Activated naive CD4-positive, alpha-beta T cell treated with anti-CD3 and anti-CD28 coated beads, Interleukin-2, amount 10 ng/mL, durations not matched to agents 7 days and 5 days (primary cell): ENCODE data around the gene TENM4.

Experiments used
- CTCF ChIA-PET: fragments of 350-600 bp; sonication (Branson Sonifier 250); formaldehyde crosslinking; loops from one replicate; lab custom pipeline; 2021; ENCODE audit warnings: antibody characterized with exemption; lab: Charles Lee
- DNase-seq: peaks from one replicate; pipeline ENCODE4 v3.0.0-alpha.2; 2020
- H3K27ac Mint-ChIP-seq: one replicate; pipeline ENCODE4 v1.8.0; 2021; ENCODE audit warnings: mild to moderate bottlenecking, moderate library complexity, mixed read lengths
- H3K27me3 Mint-ChIP-seq: one replicate; pipeline ENCODE4 v1.8.0; 2021; ENCODE audit warnings: mild to moderate bottlenecking, mixed read lengths
- H3K36me3 Mint-ChIP-seq: one replicate; pipeline ENCODE4 v1.8.0; 2021; ENCODE audit warnings: mixed read lengths
- H3K4me1 Mint-ChIP-seq: one replicate; pipeline ENCODE4 v1.8.0; 2021; ENCODE audit warnings: mixed read lengths
- H3K4me3 Mint-ChIP-seq: one replicate; pipeline ENCODE4 v1.8.0; 2021; ENCODE audit warnings: mild to moderate bottlenecking, moderate library complexity, mixed read lengths
- H3K9me3 Mint-ChIP-seq: one replicate; pipeline ENCODE4 v1.8.0; 2021; ENCODE audit warnings: mixed read lengths

Gene TENM4

DNA sequence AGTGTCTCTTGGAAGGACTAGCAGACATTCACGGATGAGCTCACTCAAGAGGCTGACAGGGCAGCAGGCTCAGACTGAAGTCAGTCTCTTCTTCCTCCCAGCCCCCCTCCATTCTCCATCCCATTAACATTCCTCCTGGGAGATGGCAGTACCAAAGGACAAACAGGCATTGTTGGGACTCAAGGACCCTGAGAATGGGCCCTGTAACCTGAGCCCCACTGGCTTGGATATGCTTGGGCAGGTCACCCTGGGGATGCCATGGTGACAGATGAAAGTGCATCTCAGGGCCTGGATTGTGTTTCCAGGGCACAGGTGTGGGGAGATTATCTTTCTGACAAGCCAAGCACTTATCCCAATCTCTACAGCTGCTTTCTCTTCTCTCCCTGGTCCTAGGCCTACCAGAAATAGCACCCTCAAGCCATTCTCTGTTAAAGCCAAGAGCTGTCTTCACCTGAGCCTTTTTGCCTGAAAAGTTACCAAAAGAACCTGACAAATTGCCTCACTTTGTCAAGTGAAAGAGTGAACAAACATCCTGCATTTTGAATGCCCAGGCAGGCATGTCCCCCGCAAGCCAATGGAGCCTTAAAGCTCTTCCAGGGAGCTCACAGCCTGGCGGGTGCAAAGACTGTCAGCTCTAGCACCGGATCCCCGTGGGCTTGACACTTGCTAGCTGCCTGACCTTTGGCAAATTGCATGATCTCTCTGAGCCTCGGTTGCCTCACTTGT, 500.2 kb downstream of the TENM4 start:
- no peaks in the 10 kb centered on the region for H3K36me3 Mint-ChIP-seq
- no peak overlapping the region for H3K27ac Mint-ChIP-seq
- H3K4me1 Mint-ChIP-seq = no peaks in the 10 kb centered on the region
- H3K27me3 Mint-ChIP-seq = peaks cover 3% of the 10 kb centered on the region
- DNase-seq = no peak
- no peaks in the 10 kb centered on the region for H3K9me3 Mint-ChIP-seq
- no peak overlapping the region for H3K4me3 Mint-ChIP-seq
- CTCF ChIA-PET = no interaction called here

DNA sequence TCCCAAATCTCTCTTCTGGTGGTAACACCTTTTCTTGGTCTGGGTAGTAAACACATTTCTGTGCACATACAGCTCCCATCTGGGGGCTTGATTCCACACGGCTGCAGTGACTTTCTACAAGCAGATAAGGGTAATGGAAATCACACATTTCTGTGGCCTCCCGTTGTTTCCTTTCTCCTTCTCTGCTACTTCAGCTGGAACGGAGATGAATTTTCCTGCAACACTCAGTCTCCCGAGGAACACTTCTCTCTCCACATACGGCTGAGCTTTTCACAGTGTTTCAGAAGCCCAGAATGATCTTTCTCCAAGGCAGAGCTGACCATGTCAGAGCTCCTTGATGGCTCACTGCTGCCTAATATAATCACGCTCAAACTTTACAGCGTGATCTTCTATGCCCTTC, 501.9 kb downstream of the TENM4 start:
- H3K4me1 Mint-ChIP-seq = no peaks in the 10 kb centered on the region
- H3K27me3 Mint-ChIP-seq = peaks cover 3% of the 10 kb centered on the region
- H3K36me3 Mint-ChIP-seq = no peaks in the 10 kb centered on the region
- H3K27ac Mint-ChIP-seq = no peak overlapping the region
- DNase-seq = no peak
- no peaks in the 10 kb centered on the region for H3K9me3 Mint-ChIP-seq
- CTCF ChIA-PET = no interaction called here
- H3K4me3 Mint-ChIP-seq = no peak overlapping the region

DNA sequence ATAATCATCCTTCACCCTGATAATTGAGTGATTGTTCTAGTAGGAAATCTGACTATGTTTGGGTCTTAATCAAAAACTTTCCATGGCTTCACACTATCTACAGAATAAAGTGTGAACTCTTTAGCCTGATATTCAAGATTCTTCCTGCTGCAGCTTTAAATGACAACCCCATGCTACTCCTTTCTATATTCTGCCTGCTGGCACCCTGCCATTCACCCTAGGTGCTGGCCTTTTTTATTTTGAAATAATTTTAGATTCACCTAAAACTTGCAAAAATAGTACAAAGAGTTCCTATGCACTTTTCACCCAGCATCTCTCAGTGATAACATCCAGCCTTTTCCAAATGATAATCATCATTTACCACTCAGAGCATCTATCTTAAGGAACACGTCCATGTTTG, 502.8 kb downstream of the TENM4 start:
- no peak overlapping the region for H3K27ac Mint-ChIP-seq
- DNase-seq = no peak
- no peaks in the 10 kb centered on the region for H3K36me3 Mint-ChIP-seq
- peaks cover 2% of the 10 kb centered on the region for H3K27me3 Mint-ChIP-seq
- H3K4me1 Mint-ChIP-seq = no peaks in the 10 kb centered on the region
- CTCF ChIA-PET = no interaction called here
- H3K9me3 Mint-ChIP-seq = no peaks in the 10 kb centered on the region
- no peak overlapping the region for H3K4me3 Mint-ChIP-seq

DNA sequence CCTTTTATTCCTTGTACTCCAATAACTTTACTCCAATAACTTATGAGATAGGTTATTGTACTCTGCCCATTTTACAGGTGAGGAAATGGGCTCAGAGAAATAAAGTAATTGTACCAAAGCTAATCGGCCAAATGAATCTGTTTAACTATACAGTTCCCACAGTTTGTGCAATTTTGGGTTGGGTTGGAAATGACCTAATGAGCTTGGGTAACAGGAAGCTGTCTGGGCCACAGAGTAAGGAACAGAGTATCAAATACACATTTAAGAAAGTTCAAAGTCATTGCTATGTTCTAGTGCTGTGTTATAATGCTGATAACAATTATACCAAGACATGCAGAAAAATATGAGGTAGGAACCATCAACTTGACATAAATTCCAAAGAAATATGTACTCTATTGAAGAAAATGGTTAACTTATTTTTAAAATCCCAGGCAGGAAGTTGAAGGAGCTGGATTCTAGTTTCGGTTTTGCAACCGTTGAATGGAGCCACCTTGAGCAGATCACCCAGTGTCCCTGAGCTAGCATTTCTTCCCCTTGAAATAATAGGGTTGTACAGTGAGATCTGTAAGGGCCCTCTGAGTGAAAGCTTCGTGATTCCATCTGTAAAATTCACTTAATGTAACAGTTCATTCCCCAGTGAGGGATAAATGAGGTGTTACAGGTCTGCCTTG, 505.3 kb downstream of the TENM4 start:
- DNase-seq = no peak
- CTCF ChIA-PET = interaction anchor here (0.8 kb wide), 1 partner anchor 165 kb away, joined by 3 read pairs; no protein-coding TSS in a partner anchor
- Mint-ChIP-seq H3K4me3 (no peak overlapping the region), H3K27me3 (no peaks in the 10 kb centered on the region), H3K4me1 (no peaks in the 10 kb centered on the region), H3K27ac (no peak overlapping the region), H3K9me3 (no peaks in the 10 kb centered on the region), H3K36me3 (no peaks in the 10 kb centered on the region)

DNA sequence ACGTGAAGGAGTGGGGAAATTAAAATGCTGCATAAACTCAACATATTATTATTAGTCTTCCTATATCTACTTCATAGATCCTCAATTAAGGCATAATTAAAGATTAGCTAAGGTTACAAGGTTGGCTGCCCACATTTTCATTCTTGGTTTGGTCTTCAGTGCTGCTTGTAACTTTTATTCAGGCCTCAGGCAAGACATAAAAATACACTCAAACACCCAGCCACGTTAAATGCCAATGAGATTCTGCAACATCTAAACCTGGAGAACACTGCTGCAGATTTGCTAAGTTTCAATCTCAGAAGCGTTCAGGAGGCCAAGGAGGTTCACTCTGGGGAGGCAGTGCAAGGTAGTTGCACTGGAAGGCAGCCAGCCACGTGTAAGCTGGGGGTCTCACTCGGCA, 507.5 kb downstream of the TENM4 start:
- Mint-ChIP-seq H3K4me1 (no peaks in the 10 kb centered on the region), H3K4me3 (no peak overlapping the region), H3K9me3 (no peaks in the 10 kb centered on the region), H3K27me3 (peaks cover 5% of the 10 kb centered on the region), H3K36me3 (no peaks in the 10 kb centered on the region), H3K27ac (no peak overlapping the region)
- DNase-seq = no peak
- CTCF ChIA-PET = interaction anchor here (0.6 kb wide), 1 partner anchor 1055 kb away, joined by 4 read pairs; no protein-coding TSS in a partner anchor

DNA sequence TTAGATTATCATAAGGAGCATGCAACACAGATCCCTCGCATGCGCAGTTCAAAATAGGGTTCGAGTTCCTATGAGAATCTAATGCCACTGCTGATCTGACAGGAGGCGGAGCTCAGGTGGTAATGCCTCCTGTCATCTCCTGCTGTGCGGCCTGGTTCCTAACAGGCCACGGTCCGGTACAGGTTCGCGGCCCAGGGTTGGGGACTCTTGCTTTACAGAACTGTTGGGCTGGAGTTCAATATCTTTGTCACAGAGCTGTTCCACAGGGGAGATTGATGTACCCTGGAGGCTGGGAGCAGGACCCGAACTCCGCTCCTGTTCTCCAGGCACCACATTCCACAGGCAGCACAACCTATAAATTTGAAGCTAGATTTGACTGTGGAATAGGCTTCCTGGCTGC, 508.1 kb downstream of the TENM4 start:
- no peaks in the 10 kb centered on the region for H3K4me1 Mint-ChIP-seq
- no peak overlapping the region for H3K4me3 Mint-ChIP-seq
- CTCF ChIA-PET = interaction anchor here (0.6 kb wide), 1 partner anchor 1054 kb away, joined by 4 read pairs; no protein-coding TSS in a partner anchor
- H3K9me3 Mint-ChIP-seq = no peaks in the 10 kb centered on the region
- no peak overlapping the region for H3K27ac Mint-ChIP-seq
- H3K36me3 Mint-ChIP-seq = no peaks in the 10 kb centered on the region
- no peak for DNase-seq
- peaks cover 5% of the 10 kb centered on the region for H3K27me3 Mint-ChIP-seq

DNA sequence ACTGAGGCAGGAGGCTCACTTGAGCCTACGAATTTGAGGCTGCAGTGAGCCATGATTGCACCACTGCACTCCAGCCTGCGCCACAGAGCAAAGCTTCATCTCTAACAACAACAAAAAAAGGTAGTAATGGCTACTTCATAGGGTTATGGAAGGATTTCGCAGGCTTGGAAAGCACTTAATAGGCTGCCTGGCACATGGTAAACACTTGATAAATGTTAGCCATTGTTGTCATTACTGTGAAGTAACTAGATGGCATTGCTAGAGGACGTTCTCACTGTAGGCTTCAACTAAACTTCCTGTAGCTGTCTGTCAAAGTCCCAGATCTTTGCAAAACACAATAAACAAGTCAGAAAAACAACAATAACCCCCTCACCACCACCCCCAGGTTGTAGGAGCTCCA, 508.9 kb downstream of the TENM4 start:
- H3K27ac Mint-ChIP-seq = no peak overlapping the region
- H3K27me3 Mint-ChIP-seq = peaks cover 5% of the 10 kb centered on the region
- H3K36me3 Mint-ChIP-seq = no peaks in the 10 kb centered on the region
- CTCF ChIA-PET = no interaction called here
- DNase-seq = no peak
- H3K4me1 Mint-ChIP-seq = no peaks in the 10 kb centered on the region
- H3K4me3 Mint-ChIP-seq = no peak overlapping the region
- no peaks in the 10 kb centered on the region for H3K9me3 Mint-ChIP-seq

DNA sequence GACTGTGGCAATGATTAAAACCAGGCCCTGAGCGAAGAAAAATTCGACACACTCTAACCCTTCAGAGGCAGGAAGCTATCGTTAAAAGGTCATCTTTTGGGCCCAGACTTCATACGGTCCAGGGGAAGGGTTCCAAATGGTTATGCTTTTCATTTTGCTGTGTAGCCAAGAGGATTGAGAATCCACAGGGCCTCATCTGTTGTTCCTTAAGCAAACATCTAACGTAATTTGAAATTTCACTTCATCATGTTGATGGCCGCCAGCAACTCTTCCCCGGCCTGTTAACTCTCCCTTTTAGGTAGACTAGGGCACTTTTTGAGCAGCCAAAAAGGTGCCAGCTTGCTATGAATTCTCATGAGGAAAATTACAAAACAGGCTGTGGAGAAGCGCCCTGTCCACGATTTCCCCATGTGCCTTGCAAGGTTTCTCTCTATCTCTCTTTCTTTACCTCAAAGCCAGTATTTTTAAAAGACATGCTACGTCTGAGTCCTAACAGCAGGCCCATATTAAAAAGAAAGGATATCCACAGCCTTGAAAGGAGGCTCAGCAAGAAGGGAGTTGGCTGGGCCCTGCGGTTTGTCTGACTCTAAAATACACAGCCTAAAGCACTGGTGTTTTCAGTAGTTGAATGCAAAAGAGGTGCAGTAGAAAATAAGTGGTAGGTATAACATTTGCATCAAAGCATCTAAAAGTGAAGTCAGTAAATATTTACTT, 509.9 kb downstream of the TENM4 start:
- Mint-ChIP-seq H3K9me3 (no peaks in the 10 kb centered on the region), H3K4me1 (no peaks in the 10 kb centered on the region), H3K4me3 (no peak overlapping the region), H3K36me3 (no peaks in the 10 kb centered on the region), H3K27me3 (peaks cover 5% of the 10 kb centered on the region), H3K27ac (no peak overlapping the region)
- CTCF ChIA-PET = no interaction called here
- no peak for DNase-seq

DNA sequence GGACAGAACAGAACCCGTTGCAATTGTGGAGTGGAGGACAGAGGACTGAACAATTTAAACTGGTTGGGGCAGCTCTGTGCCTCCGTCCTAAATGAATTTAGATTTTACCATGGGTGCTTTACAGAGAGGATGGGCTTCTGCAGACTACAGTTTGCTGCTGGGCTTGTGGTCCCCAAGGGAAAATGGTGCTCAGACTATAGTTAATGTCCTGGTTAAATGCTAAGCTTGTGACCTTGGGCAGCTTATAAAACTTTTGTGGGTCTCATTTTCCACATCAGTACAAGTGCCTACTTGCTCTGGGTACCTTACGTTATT, 511.0 kb downstream of the TENM4 start:
- H3K9me3 Mint-ChIP-seq = no peaks in the 10 kb centered on the region
- H3K27ac Mint-ChIP-seq = no peak overlapping the region
- CTCF ChIA-PET = no interaction called here

DNA sequence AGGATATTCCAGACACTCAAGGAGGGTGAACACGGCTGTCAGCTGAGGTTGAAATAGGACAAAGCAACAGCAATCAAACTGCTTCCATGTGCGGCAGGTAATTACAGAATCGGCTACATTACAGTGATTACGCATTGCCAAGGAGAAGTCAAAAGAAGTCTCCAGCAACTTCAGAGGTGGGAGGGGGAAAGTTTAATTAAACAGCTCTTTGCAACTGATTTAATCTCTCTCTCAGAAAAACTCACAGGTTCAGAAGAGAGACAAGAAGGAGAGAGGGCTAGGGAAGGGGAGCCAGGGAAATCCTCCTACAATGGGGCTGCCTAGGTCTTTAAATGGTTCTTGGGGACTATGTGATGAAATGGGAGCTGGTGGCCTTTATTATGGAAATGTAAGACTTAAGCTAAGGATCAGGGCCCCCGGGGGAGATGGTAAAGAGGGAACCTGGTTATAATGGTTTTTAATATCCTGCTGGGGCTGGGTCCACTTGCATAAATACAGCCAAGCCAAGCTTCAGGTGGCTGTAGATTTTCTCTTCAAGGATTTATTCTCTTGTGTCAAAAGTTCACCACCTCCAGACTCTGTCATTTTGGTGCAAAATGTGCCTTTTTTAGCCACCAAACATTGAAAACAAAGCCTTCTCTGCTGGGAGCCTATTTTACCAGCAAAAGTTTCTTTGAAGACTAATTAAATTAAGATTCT, 511.5 kb downstream of the TENM4 start:
- Mint-ChIP-seq H3K36me3 (no peaks in the 10 kb centered on the region), H3K4me3 (no peak overlapping the region), H3K9me3 (no peaks in the 10 kb centered on the region), H3K27me3 (peaks cover 5% of the 10 kb centered on the region), H3K4me1 (no peaks in the 10 kb centered on the region), H3K27ac (no peak overlapping the region)
- CTCF ChIA-PET = no interaction called here
- no peak for DNase-seq

More for the DNA sequence above, 511.0 kb downstream of the TENM4 start:
- no peaks in the 10 kb centered on the region for H3K36me3 Mint-ChIP-seq
- no peak overlapping the region for H3K4me3 Mint-ChIP-seq
- H3K4me1 Mint-ChIP-seq = no peaks in the 10 kb centered on the region
- peaks cover 5% of the 10 kb centered on the region for H3K27me3 Mint-ChIP-seq
- no peak for DNase-seq

DNA sequence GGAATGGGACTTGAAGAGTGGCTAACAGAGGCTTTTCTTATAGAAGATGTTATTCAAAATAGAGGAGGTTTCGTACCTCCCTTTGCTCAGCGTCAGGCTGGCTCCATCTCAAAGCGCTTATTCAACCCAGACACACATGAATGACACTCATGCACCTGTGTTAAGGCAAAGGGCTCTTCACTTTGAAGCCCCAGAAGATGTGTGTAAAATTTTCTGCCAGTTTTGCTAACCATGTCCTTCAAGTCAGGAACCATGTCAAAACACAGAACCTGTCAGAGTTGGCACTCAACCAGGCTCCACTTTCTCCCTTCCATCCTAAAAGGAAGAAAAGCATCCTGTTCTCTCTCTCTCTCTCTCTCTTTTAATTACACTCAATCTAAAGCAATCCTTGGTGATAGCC, 513.3 kb downstream of the TENM4 start:
- Mint-ChIP-seq H3K4me3 (no peak overlapping the region), H3K9me3 (no peaks in the 10 kb centered on the region)

DNA sequence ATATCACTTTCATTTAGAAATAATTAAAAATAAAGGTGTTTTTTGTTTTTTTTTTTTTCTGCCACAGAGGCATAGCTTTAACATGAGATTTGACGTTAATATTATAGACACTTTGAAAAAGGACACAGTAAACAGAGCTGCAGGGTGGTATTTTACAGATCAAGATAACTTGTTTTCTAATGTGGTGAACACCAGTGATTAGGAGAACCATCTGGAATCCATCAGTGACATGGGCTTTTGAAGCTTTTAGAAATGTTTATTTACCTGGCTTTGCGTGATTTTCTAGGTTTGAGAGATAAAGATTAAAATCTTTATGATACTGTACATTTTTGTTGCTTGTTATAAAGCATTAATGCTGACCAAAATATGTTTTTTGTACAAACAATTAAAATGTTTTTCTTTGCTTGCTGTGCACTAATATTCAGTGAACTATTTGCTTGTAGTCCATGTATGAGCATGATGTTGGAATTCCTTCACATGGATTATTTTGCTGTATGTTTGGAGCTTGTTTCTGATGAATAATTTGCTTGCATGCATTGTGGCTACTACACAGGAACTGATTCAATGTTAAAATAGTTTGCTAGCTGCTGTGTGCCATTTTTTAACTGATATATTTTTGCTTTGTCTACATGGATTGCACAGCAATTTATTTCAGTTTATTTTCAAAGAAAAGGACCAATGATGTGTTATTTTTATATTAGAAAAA, 514.0 kb downstream of the TENM4 start:
- no peak for DNase-seq
- H3K9me3 Mint-ChIP-seq = no peaks in the 10 kb centered on the region
- H3K36me3 Mint-ChIP-seq = no peaks in the 10 kb centered on the region
- CTCF ChIA-PET = no interaction called here
- H3K4me3 Mint-ChIP-seq = no peak overlapping the region
- H3K27ac Mint-ChIP-seq = no peak overlapping the region
- peaks cover 5% of the 10 kb centered on the region for H3K27me3 Mint-ChIP-seq
- no peaks in the 10 kb centered on the region for H3K4me1 Mint-ChIP-seq

More for the DNA sequence above, 513.3 kb downstream of the TENM4 start:
- no peak overlapping the region for H3K27ac Mint-ChIP-seq
- DNase-seq = no peak
- no peaks in the 10 kb centered on the region for H3K36me3 Mint-ChIP-seq
- H3K4me1 Mint-ChIP-seq = no peaks in the 10 kb centered on the region
- CTCF ChIA-PET = no interaction called here
- peaks cover 5% of the 10 kb centered on the region for H3K27me3 Mint-ChIP-seq

DNA sequence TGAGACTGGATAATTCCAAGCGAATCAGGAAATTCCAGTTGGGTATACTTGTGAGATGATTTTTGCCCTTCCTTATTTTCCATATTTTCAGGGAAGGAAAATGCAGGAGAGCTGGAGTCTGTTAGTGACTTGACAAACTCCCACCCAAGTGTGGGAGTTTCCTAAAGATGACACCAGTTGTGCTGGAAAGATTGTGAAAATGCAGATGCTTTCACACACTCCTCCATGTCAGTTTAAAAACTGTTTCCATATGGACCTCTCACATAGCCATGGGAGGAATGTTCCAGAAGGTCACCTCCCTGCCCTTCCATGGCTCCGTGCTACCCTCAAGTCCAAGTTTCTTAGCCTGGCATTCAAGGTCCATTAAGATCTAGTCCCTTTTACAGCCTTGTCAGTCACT, 515.4 kb downstream of the TENM4 start:
- no peaks in the 10 kb centered on the region for H3K36me3 Mint-ChIP-seq
- H3K27me3 Mint-ChIP-seq = peaks cover 5% of the 10 kb centered on the region
- H3K4me3 Mint-ChIP-seq = no peak overlapping the region
- CTCF ChIA-PET = no interaction called here
- DNase-seq = no peak
- no peaks in the 10 kb centered on the region for H3K9me3 Mint-ChIP-seq
- no peaks in the 10 kb centered on the region for H3K4me1 Mint-ChIP-seq
- H3K27ac Mint-ChIP-seq = no peak overlapping the region
